ENCODE measurements around the gene FN1. TPM values are rescaled to one million over a fixed set of nuclear protein-coding genes. Genes with fewer than 3 reads are reported as not detected.
"Not testable (repeated sequence)": the region's sequence is repeated elsewhere in the genome, so short reads cannot be mapped to it uniquely, and the experiment has no call there.

Gene FN1
- polyA plus RNA-seq, 4 donors, result 468 to 543 (median 504) TPM

- no peak for DNase-seq (ENCODE audit: low read depth in 4 of 4, low spot score in 3 of 4)
These were observed 26.3 kb downstream of the FN1 start for GRCh38 chr2:215409331-215410127.

DNA sequence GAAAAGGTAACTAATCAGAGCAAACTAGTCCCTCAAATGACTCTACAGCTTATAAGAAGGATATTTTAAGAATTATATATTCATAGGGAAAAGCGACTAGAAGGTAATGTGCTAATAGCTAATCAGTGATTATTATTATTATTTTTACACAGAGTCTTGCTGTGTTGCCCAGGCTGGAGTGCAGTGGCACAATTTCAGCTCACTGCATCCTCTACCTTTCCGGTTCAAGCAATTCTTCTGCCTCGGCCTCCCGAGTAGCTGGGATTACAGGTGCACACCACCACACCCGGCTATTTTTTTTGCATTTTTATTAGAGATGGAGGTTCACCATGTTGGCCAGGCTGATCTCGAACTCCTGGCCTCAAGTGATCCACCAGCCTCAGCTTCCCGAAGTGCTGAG, 27.4 kb downstream of the FN1 start:
- DNase-seq (ENCODE audit: low read depth in 4 of 4, low spot score in 3 of 4), result not testable (repeated sequence)

DNA sequence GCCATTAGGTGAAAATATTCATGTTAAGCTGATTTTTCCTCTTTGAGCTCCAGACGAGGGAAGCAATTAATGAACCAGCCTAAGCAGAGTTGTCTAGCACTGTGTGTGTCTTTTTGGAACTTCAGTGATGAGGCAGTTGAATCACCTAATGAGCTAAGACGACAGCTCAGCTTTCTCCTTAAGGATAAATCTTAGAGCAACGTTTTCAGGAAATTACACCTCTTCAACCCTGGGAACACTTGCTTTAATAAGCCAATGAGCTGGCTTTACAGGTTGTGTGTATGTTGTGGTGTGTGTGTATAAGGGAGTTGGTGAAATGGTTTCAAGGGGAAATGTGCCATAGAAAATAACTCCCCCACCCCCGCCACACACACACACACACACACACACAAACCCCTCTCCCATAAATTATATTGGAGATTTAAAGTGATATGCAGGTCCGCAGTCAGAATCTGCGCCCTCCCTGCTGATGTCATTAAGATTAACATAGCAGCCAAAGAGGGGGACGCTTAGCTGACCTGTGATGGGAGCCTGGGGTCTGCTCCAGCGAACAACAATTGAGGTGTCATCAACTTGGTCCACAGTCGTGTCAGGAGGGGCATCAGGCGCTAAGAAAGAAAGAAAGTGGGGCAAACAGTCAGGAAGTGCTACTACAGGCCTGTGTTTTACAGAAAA, 28.1 kb downstream of the FN1 start:
- no peak for DNase-seq (ENCODE audit: low read depth in 4 of 4, low spot score in 3 of 4)

DNA sequence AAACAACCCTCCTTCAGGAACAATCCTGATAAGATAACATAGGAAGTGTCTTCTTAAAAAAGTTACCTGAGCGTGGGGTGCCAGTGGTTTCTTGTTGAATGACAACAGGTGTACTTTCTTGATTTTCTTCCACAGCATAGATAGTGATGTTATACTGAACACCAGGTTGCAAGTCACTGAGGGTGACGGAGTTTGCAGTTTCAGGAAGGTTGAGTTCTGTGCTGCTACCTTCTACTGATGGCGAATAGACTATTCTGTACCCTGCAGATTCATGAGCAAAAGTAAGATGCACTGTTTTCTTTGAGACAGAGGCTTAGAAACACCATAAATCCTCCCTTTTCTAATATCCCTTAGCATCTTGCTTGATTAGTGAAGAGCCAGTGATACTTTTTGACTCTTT, 28.8 kb downstream of the FN1 start:
- DNase-seq (ENCODE audit: low read depth in 4 of 4, low spot score in 3 of 4), result no peak

DNA sequence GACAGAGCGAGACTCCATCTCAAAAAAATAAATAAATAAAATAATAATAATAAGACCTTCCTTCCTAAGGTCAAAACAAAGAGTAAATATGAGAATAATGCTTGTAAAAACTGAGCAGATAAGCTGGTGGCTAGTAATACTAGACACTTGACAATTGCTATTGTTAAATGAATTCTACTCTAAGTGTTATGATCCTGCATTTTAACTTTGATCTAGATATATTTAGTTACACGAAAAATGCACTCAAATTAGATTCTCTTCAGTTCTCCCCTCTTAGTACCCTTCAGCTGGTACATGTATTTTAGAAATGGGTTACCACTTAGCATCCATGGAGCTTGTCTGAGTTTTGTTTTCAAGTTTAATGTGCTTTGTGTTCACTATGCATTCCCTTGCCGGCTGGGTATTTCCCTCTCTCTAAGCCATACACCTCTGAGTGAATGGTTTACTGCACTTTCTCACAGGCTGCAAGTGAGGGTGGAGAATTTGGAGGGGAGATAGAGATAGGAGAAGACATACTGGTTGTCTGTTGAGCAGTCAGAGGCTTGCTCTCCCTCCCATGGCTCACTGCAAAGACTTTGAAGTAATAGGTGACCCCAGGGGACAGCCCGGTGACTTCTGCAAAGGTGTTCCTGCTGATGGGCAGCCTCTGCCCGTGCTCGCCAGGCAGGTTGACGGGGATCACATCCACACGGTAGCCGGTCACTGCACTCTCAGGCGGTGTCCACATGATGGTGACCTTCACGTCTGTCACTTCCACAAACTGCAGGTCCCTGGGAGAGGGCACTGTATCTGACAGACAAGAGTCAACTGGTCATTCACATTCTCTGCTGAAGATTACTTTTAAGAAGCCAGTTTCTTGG, 29.9 kb downstream of the FN1 start:
- no peak for DNase-seq (ENCODE audit: low read depth in 4 of 4, low spot score in 3 of 4)

- no peak for DNase-seq (ENCODE audit: low read depth in 4 of 4, low spot score in 3 of 4)
These were observed 31.4 kb downstream of the FN1 start for GRCh38 chr2:215404348-215405012.

- no peak for DNase-seq (ENCODE audit: low read depth in 4 of 4, low spot score in 3 of 4)
These were observed 32.2 kb downstream of the FN1 start for GRCh38 chr2:215403441-215404347.

DNA sequence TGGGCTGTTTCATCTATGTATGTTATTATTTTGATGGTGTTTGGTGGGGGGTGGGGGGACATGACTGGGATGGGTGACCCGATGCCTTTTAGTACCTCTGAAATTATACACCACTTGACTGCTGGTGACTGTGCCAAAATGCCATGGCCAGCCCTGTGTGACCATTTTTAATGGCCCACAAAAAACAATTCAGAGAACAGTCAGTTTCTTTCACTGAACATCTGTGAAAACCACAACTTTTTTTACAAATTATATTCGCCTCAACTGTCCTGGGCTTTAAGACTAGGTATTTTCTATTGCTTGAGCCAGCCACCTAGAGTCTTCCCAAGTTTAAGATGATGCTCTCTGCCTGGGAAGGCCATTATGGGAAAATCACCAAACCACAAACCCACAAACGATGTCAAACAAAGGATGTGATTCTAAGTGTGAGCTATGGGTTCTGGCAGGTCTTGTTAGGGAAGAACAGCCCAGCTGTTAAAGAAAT, 33.9 kb downstream of the FN1 start:
- DNase-seq (ENCODE audit: low read depth in 4 of 4, low spot score in 3 of 4), result no peak

GRCh38 chr2:215399067-215399716, 36.7 kb downstream of the FN1 start:
- DNase-seq (ENCODE audit: low read depth in 4 of 4, low spot score in 3 of 4), result no peak

GRCh38 chr2:215397632-215398341, 38.1 kb downstream of the FN1 start:
- no peak for DNase-seq (ENCODE audit: low read depth in 4 of 4, low spot score in 3 of 4)

DNA sequence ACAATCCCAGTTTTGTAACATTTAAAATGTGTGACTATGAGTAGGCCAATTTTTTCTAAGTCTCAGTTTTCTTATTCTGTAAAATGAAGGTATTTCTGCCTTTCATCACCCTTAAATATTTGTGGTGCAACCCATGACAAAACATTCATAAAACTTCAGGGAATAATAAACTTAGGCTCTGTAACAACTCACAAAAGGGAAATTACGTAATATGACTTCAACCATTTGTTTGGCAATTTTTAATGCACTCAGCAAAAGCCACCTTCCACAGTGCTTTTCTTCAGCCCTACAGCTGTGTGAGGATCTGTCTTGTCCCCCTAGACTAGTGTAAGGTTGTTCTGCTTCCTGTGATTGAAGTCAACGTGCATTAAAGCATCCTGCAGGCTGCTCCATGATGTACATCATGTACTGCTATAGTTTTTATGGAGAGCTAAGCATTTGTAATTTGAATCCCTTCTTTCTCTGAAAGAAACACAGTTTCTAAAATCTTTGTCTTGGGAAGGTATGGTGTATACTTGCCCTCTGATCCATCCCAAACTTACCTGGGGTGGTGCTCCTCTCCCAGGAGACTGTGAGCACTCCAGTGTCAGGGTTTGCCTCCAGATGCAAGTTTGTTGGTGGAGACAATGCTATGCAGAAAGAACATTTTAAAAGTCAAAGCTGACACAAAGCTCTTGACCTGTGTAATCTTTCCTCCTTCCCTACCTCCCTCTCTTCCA, 39.1 kb downstream of the FN1 start:
- no peak for DNase-seq (ENCODE audit: low read depth in 4 of 4, low spot score in 3 of 4)

DNA sequence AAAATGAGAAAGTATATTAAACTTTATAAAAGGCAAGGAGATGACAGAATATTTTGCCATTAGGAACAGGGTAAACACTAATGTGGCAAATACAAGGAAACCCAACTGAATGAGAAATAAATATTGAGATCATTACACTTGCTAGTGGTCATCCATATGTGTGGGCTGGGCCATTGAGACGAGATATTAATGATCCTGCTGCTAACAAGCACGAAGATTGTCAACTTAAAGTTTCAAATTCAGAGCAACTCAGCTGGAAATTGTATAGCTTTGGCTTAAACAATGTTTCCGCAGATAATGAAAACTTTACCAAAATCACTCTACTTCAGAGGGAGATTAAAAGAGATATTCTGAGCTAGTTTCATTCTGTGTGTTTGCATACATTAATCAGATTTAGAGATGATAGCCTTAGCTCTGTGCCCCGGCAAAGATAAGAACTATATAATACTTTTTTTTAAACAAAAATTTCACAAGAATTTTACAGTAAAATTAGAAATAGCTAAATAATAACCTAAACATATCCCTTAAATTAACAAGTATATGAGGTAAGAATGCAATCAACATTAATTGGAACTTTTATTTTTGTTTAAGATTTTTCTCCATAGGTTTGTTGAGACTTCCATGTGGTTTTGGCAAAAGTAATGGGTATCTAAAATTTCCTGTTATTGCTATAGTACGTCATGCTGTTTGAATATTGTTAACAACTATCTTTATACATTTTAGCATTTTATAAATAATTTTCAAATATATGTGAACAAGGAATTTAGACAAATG, 40.0 kb downstream of the FN1 start:
- no peak for DNase-seq (ENCODE audit: low read depth in 4 of 4, low spot score in 3 of 4)

- DNase-seq (ENCODE audit: low read depth in 4 of 4, low spot score in 3 of 4), result no peak
These were observed 41.6 kb downstream of the FN1 start for GRCh38 chr2:215394102-215394805.

- DNase-seq (ENCODE audit: low read depth in 4 of 4, low spot score in 3 of 4), result no peak
These were observed 43.1 kb downstream of the FN1 start for GRCh38 chr2:215392687-215393270.

GRCh38 chr2:215392164-215392563, 43.7 kb downstream of the FN1 start:
- DNase-seq (ENCODE audit: low read depth in 4 of 4, low spot score in 3 of 4), result no peak

DNA sequence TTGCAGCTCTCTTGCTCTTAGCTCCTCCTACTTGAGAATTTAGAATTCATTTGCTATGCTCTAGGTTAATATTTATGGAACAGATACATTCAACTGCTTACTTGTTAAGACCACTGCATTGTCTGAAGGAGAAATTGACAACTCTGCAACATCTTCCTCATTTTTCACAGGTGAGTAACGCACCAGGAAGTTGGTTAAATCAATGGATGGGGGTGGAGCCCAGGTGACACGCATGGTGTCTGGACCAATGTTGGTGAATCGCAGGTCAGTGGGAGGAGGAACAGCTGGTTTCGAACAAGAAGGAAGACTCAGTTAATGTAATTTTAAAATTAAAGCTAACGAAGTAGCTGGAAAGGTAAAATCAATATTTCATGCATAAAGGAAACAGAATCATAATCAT, 44.3 kb downstream of the FN1 start:
- no peak for DNase-seq (ENCODE audit: low read depth in 4 of 4, low spot score in 3 of 4)

All from right renal pelvis (tissue), 4 donors.